H9 (cell line): ENCODE results near the gene AMPH. TPM values are rescaled to one million over a fixed set of nuclear protein-coding genes. Genes with fewer than 3 reads are reported as not detected.
"Not testable (repeated sequence)": the region's sequence is repeated elsewhere in the genome, so short reads cannot be mapped to it uniquely, and the experiment has no call there.

Experiments
- DNase-seq: peaks from one replicate; pipeline ENCODE4 v3.0.0-alpha.2; 2017
- H2AFZ ChIP-seq: one replicate; pipeline ENCODE4 v1.6.1; 2013; ENCODE audit warnings: mild to moderate bottlenecking, low read length, control low read depth, moderate library complexity
- H2AK5ac ChIP-seq: 2 replicates; pipeline ENCODE4 v1.6.1; 2013; ENCODE audit warnings: low read length, control low read depth, mixed read lengths; ENCODE audit not compliant: insufficient read length
- H2BK120ac ChIP-seq: one replicate; pipeline ENCODE4 v1.6.1; 2013; ENCODE audit warnings: low read depth, mild to moderate bottlenecking, low read length, control low read depth, inconsistent platforms; ENCODE audit not compliant: poor library complexity, severe bottlenecking
- H2BK12ac ChIP-seq: 2 replicates; pipeline ENCODE4 v1.6.1; 2013; ENCODE audit warnings: low read length, control low read depth, mixed read lengths, low read depth; ENCODE audit not compliant: insufficient read length
- H2BK15ac ChIP-seq: 2 replicates; pipeline ENCODE4 v1.6.1; 2013; ENCODE audit warnings: low read depth, low read length, control low read depth
- H2BK20ac ChIP-seq: one replicate; pipeline ENCODE4 v1.6.1; 2013; ENCODE audit warnings: low read depth, mild to moderate bottlenecking, low read length, control low read depth, inconsistent platforms; ENCODE audit not compliant: poor library complexity, severe bottlenecking
- H2BK5ac ChIP-seq: 2 replicates; pipeline ENCODE4 v1.6.1; 2013; ENCODE audit warnings: low read length, control low read depth, mixed read lengths; ENCODE audit not compliant: insufficient read length
- H3K14ac ChIP-seq: 2 replicates; pipeline ENCODE4 v1.6.1; 2013; ENCODE audit warnings: low read length, control low read depth; ENCODE audit not compliant: insufficient read depth
- H3K18ac ChIP-seq: 2 replicates; pipeline ENCODE4 v1.6.1; 2013; ENCODE audit warnings: low read depth, mild to moderate bottlenecking, mixed read lengths, low read length, control low read depth; ENCODE audit not compliant: insufficient read length
- H3K23ac ChIP-seq: 2 replicates; pipeline ENCODE4 v1.6.1; 2013; ENCODE audit warnings: low read length, control low read depth, mixed read lengths, low read depth; ENCODE audit not compliant: insufficient read length
- H3K23me2 ChIP-seq: 2 replicates; pipeline ENCODE4 v1.6.1; 2013; ENCODE audit warnings: low read depth, mild to moderate bottlenecking, mixed read lengths, low read length, control low read depth; ENCODE audit not compliant: insufficient read length, poor library complexity, severe bottlenecking
- H3K27ac ChIP-seq: 2 replicates; pipeline ENCODE4 v1.5.1; 2013; ENCODE audit warnings: low read length, control low read depth, mixed read lengths, low read depth; ENCODE audit not compliant: insufficient read length
- H3K27me3 ChIP-seq: 2 replicates; pipeline ENCODE4 v1.6.1; 2013; ENCODE audit warnings: low read length, control low read depth, inconsistent platforms; ENCODE audit not compliant: insufficient read depth
- H3K4ac ChIP-seq: 2 replicates; pipeline ENCODE4 v1.6.1; 2013; ENCODE audit warnings: low read depth, mild to moderate bottlenecking, control low read depth, inconsistent platforms, low read length, moderate library complexity
- H3K4me1 ChIP-seq: 2 replicates; pipeline ENCODE4 v1.6.1; 2013; ENCODE audit warnings: low read length, control low read depth, inconsistent platforms; ENCODE audit not compliant: insufficient read depth
- H3K4me2 ChIP-seq: 2 replicates; pipeline ENCODE4 v1.6.1; 2013; ENCODE audit warnings: low read length, control low read depth, mixed read lengths; ENCODE audit not compliant: insufficient read length, insufficient read depth
- H3K56ac ChIP-seq: 2 replicates; pipeline ENCODE4 v1.6.1; 2013; ENCODE audit warnings: low read depth, mild to moderate bottlenecking, mixed read lengths, low read length, control low read depth; ENCODE audit not compliant: insufficient read length
- H3K79me1 ChIP-seq: 2 replicates; pipeline ENCODE4 v1.6.1; 2013; ENCODE audit warnings: low read depth, mild to moderate bottlenecking, moderate library complexity, low read length, control low read depth, inconsistent platforms; ENCODE audit not compliant: insufficient read depth, poor library complexity, severe bottlenecking
- H3K79me2 ChIP-seq: 2 replicates; pipeline ENCODE4 v1.6.1; 2013; ENCODE audit warnings: low read length, control low read depth, inconsistent platforms; ENCODE audit not compliant: insufficient read depth
- H3K9ac ChIP-seq: 2 replicates; pipeline ENCODE4 v1.6.1; 2013; ENCODE audit warnings: low read length, control low read depth, mixed read lengths; ENCODE audit not compliant: insufficient read length; ENCODE audit errors: extremely low read depth
- H3K9me3 ChIP-seq: one replicate; pipeline ENCODE4 v1.6.1; 2013; ENCODE audit warnings: low read depth, low read length, inconsistent platforms; ENCODE audit not compliant: control insufficient read depth
- H3T11ph ChIP-seq: one replicate; pipeline ENCODE4 v1.6.1; 2013; ENCODE audit warnings: mild to moderate bottlenecking, low read length, control low read depth, inconsistent platforms
- H4K20me1 ChIP-seq: one replicate; pipeline ENCODE4 v1.6.1; 2013; ENCODE audit not compliant: control insufficient read depth, insufficient read length, insufficient read depth
- H4K5ac ChIP-seq: 2 replicates; pipeline ENCODE4 v1.6.1; 2013; ENCODE audit warnings: low read depth, mild to moderate bottlenecking, mixed read lengths, low read length, control low read depth; ENCODE audit not compliant: insufficient read length
- H4K8ac ChIP-seq: replicated peaks from 2 replicates; pipeline ENCODE4 v1.6.1; 2013; ENCODE audit warnings: low read length, control low read depth, mixed read lengths, low read depth; ENCODE audit not compliant: insufficient read length
- H4K91ac ChIP-seq: 2 replicates; pipeline ENCODE4 v1.6.1; 2013; ENCODE audit warnings: low read depth, mild to moderate bottlenecking, moderate library complexity, mixed read lengths, low read length, control low read depth; ENCODE audit not compliant: insufficient read length
- H3K27ac Mint-ChIP-seq, 3 experiments: 2 replicates in 2 of 3; 3 replicates in 1 of 3; pipeline ENCODE4 v1.8.0; 2020 to 2021; ENCODE audit warnings: mixed read lengths in 3 of 3, mild to moderate bottlenecking in 1 of 3, moderate library complexity in 1 of 3
- H3K27me3 Mint-ChIP-seq: 2 replicates; pipeline ENCODE4 v1.8.0; 2021; ENCODE audit warnings: low read depth, mild to moderate bottlenecking, moderate library complexity, mixed read lengths
- H3K36me3 Mint-ChIP-seq, 3 experiments: 2 replicates in 2 of 3; 3 replicates in 1 of 3; pipeline ENCODE4 v1.8.0; 2020 to 2021; ENCODE audit warnings: low read depth in 3 of 3, mixed read lengths in 3 of 3; ENCODE audit not compliant: insufficient read depth in 1 of 3
- H3K4me1 Mint-ChIP-seq, 2 experiments: 2 replicates each; pipeline ENCODE4 v1.8.0; 2020; ENCODE audit warnings: mixed read lengths in 2 of 2
- H3K4me3 Mint-ChIP-seq, 2 experiments: 2 replicates in 1 of 2; 3 replicates in 1 of 2; pipeline ENCODE4 v1.8.0; 2020 to 2021; ENCODE audit warnings: mild to moderate bottlenecking in 2 of 2, mixed read lengths in 2 of 2, moderate library complexity in 1 of 2
- H3K9me3 Mint-ChIP-seq, 2 experiments: 2 replicates in 1 of 2; 3 replicates in 1 of 2; pipeline ENCODE4 v1.8.0; 2020; ENCODE audit warnings: mild to moderate bottlenecking in 2 of 2, mixed read lengths in 2 of 2, moderate library complexity in 1 of 2
- CTCF ChIP-seq: fragments of 200-600 bp; sonication (generic); conservative IDR thresholded peaks from 3 replicates; pipeline ENCODE4 v1.8.0; 2021; ENCODE audit warnings: antibody characterized with exemption, mild to moderate bottlenecking
- WGBS: extraction: QIAGEN DNeasy Blood & Tissue Kit; methylation state at CpG from one replicate; pipeline ENCODE4 v1.1.7; 2013; ENCODE audit warnings: missing lambda C conversion rate, low lambda C conversion rate, mixed read lengths; ENCODE audit not compliant: insufficient read length; ENCODE audit errors: extremely low coverage; 5-methylcytosine and 5-hydroxymethylcytosine counted together
- total RNA-seq: library from RNA; stranded (reverse); gene quantifications from 2 replicates; pipeline ENCODE4 v1.2.1, GENCODE V29; 2021

The AMPH gene
- total RNA-seq, 1 experiment from 2014 or later = 4.8 TPM

- H3K23me2 ChIP-seq, H4K5ac ChIP-seq, H3K4me3 Mint-ChIP-seq, H3K4me1 ChIP-seq, H3K4me2 ChIP-seq, H3K36me3 Mint-ChIP-seq, H2BK5ac ChIP-seq, H3K14ac ChIP-seq, H2AFZ ChIP-seq, H3K27ac ChIP-seq, H2BK20ac ChIP-seq, H4K91ac ChIP-seq, H3K9ac ChIP-seq, H3K79me2 ChIP-seq, H2AK5ac ChIP-seq, H4K8ac ChIP-seq, H3K27me3 ChIP-seq, H3K56ac ChIP-seq, H4K20me1 ChIP-seq, H3K9me3 ChIP-seq, H2BK15ac ChIP-seq, H3K27me3 Mint-ChIP-seq, H3T11ph ChIP-seq, H3K23ac ChIP-seq, H2BK120ac ChIP-seq, H3K4ac ChIP-seq, H3K9me3 Mint-ChIP-seq, H2BK12ac ChIP-seq, H3K18ac ChIP-seq, H3K79me1 ChIP-seq: not testable (repeated sequence)
- Mint-ChIP-seq H3K27ac (peak overlapping the region in 1 of 3 experiments; percentile 21; a peak in 2 of 7 replicates), H3K4me1 (peaks cover 12% of the 10 kb centered on the region in 2 experiments; a peak in 3 of 4 replicates)
- DNase-seq = peak; percentile 83
- no CpG with 5 or more reads among the region's 2 CpGs for WGBS
- TF ChIP-seq CTCF = peak; percentile 47
These were observed 289.9 kb downstream of the AMPH start for GRCh38 chr7:38341172-38341705.
